TTC549 (cell line): ENCODE data around the gene MAN1A1.
"Not testable (repeated sequence)": the region's sequence is repeated elsewhere in the genome, so short reads cannot be mapped to it uniquely, and the experiment has no call there.

Source experiments
- FAIRE-seq: peaks from 2 replicates; lab custom pipeline; 2012; peaks lifted over from hg19 to GRCh38; lab: Jason Lieb, UNC

Gene MAN1A1

DNA sequence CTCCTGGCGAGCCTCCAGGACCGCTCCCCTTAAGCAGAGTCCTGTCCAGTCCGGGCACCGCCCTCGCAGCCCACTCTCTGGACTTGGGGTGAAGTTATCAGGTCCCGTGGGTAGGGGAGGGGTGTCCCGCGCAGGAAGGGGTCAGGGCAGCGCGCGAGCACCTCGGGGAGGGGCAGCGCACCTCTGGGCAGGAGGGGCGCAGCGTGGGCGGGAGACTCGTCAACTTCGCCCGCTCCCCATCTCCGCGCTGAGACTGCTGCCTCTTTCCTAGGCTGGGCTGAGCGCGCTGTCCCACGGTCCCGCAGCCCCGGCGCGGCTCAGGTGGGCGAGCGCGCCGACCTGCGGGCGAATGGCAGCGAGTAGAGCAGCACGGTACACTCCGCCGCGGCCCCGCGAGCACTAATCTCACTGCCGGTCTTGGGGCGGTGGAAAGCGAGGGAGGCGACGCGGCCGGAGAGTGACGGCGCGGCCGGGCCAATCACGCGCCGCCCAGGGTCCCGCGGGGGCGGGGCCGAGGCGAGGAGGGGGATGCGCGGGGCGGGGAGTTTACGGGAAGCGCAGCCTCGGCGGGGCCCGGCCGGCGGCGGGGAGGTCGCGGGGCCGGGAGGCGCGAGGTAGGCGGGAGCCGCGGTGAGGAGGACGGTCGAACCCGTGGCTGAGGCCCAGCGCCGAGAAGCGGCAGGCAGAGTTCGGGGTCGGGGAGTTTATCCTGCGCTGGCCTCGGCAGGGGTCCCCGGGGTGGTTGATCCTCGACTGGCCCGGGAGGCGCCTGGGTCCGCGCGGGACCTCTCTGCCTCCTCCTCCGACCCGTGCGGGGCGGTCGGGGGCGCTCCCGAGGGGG lies at the start of gene MAN1A1:
Gene MAN1A1 (minus strand): TSS at position 401 of the 841 bp plus-strand sequence. CDS start 696 bp downstream, outside the sequence.
- no peak for FAIRE-seq

DNA sequence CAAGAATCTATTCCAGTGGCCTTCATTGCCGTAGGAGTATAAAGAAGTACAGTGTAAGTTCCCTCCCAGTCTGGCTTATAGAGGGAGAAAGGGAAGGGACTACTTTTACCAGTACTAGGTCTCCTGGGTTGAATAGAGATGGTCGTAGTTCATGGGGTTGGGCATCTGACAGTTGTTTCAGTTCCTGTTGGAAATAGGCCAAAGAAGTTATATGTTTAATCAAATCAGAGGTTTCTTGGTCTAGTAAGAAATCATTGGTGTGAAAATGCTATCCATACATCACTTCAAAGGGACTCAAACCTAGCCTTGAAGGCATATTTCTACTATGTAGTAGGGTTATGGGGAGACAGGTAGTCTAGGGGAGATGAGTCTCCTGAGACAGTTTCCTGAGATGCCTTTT lies 45.6 kb upstream of the MAN1A1 start:
- FAIRE-seq, result no peak

GRCh38 chr6:119390247-119390793 lies 40.8 kb upstream of the MAN1A1 start:
- FAIRE-seq, result no peak

GRCh38 chr6:119385994-119386393 lies 36.4 kb upstream of the MAN1A1 start:
- FAIRE-seq, result no peak

GRCh38 chr6:119384444-119384843 lies 34.9 kb upstream of the MAN1A1 start:
- no peak for FAIRE-seq

- FAIRE-seq, result no peak
These were observed 30.2 kb upstream of the MAN1A1 start for GRCh38 chr6:119379809-119380208.

GRCh38 chr6:119377043-119377442 lies 27.5 kb upstream of the MAN1A1 start:
- not testable (repeated sequence) for FAIRE-seq

DNA sequence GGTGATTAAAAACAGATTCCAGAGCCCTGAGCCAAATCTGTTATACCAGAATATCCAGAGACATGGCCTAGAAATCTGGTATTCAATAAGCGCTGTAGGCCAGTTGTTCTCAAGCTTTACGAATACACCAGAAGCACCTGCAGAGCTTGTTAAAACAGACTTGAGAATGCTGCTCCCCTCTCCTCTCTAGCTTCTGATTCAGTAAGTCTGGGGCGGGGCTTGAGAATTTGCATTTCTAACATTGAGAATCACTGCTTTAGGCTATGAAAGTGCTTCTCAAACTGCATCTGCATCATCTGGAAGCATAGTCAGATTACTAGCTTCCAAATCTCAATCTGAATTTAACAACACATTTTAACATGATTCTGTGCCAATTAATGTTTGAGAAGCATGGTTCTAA lies 20.5 kb upstream of the MAN1A1 start:
- no peak for FAIRE-seq

GRCh38 chr6:119368921-119369320 lies 19.4 kb upstream of the MAN1A1 start:
- no peak for FAIRE-seq

DNA sequence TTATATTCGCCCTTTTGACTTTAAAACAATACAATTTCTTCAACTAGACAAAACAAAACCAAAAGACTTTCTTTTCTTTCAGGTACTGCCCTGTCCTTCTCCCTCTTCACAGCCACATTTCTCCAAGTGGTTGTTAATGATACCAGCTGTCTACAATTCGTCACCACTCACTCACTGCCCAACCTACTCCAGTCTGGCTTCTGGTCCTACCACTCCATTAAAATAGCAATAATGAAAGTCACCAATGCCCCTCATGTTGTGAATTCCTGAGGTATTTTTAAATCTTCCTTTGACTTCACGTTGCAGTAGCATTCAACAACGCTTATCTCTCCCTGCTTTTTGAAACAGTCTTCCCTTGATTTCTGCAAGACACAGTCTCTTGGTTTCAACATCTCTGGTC lies 11.6 kb upstream of the MAN1A1 start:
- no peak for FAIRE-seq

- FAIRE-seq, result no peak
These were observed 10.8 kb upstream of the MAN1A1 start for GRCh38 chr6:119360262-119360915.

- no peak for FAIRE-seq
These were observed 6.3 kb upstream of the MAN1A1 start for GRCh38 chr6:119355890-119356289.

- FAIRE-seq, result no peak
These were observed 5.6 kb upstream of the MAN1A1 start for GRCh38 chr6:119355157-119355556.

DNA sequence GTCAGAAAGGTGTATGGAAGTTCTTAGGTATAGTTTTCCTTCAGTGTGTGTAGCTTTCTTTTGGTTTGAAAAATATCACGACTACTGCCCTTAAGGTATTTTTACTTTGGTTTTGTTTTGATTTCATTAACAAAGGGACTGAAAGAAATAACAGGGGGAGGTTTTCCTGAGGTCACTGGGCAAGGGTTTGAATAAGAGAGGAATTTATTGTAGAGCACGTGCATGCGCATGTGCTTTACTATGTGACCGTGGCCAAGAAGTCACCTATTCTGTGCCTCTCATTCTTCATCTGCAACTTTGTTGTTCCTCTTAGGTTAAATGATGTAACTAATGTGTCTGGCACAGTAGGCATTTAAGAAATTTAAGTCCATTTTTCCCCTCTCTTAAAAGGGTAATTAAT lies 4.1 kb upstream of the MAN1A1 start:
- no peak for FAIRE-seq

DNA sequence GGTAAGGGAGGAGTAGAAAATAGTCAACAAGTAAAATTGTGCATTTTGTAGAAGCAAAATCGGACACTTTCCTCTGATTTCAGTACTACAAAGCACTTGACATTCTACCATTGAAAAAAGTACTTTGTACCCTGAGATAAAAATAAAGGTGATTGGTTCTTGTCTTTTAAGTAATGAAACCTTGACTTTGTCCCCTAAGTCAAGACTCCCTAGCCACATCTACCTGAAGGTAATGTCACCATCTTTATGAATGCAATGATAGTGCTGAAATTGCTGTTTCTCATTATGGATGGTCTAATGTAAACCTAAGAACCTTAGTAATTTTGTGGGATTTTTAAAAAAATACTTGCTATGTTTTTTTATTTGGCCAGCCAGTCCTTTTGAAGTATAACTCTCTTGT lies 2.4 kb upstream of the MAN1A1 start:
- FAIRE-seq, result no peak

GRCh38 chr6:119350952-119351372 lies 1.4 kb upstream of the MAN1A1 start:
- FAIRE-seq, result no peak

- no peak for FAIRE-seq
These were observed 816 bp upstream of the MAN1A1 start for GRCh38 chr6:119350202-119350951.

DNA sequence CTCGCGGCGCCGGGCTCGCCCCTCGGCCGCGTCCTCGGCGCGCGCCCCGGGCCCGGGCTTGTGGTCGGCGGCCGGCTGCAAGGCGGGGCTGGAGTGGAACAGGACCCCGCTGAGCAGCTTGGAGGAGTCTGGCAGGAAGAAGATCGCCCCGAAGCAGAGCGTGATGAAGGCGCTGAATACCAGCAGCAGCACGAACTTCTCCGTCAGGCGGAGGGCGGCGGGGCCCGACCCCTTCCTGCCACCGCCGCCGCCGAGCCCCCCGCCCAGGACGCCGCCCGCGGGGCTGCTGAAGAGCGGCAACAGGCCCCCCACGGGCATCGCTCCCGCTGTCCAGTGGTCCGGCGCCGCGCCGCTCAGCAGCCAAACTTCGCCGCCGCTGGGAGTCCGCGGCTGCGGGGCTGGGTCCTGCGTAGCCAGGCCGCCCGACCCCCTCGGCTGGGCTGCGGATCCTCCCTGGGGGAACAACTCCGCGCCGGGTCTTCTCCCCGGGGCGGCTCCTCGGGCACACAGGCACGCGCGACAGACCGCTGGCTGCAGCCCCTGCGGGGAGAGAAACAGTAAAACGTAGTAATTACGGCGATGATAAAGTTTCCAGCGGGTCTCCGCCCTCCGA lies 707 bp downstream of the MAN1A1 start:
- FAIRE-seq, result no peak

GRCh38 chr6:119348096-119348747 lies 1.3 kb downstream of the MAN1A1 start:
- no peak for FAIRE-seq

DNA sequence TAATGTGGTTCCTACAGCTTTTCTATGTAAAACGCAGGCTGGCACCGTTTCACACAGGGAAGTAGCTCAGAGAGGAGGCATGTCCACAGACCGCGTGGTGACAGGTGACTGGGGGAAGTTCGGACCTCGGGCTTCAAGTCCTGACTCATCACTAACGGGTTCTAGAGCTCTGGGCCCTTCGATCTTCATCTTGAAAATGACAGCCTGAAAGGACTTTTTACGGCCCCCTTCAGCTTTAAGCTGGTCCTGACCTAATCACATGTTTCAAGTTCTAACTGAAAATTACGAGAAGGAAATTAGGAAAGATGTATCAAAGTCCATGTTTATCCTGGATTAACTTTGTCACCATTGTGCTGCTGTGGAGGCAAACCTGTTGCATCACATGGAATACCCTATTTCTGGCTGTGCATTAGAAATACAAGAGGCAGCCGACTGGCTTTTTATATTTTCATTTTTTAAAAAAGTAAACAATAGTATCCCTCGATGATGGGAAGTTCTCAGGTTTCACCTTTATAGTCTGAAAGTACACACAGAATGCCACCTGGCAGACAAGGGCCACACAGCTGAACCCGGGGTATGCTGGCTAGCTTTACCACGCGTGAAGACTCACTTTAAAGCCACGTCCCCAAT lies 2.0 kb downstream of the MAN1A1 start:
- FAIRE-seq, result no peak

- FAIRE-seq, result no peak
These were observed 2.6 kb downstream of the MAN1A1 start for GRCh38 chr6:119346936-119347335.
